CD1c-positive myeloid dendritic cell (primary cell): ENCODE data around the gene AGER.
"Not testable (repeated sequence)": the region's sequence is repeated elsewhere in the genome, so short reads cannot be mapped to it uniquely, and the experiment has no call there.

Source experiments
- DNase-seq: peaks from one replicate; pipeline ENCODE4 v3.0.0-alpha.2; 2016; ENCODE audit errors: extremely low spot score

Gene AGER

GRCh38 chr6:32148289-32149091 is 35.6 kb downstream of the AGER start:
- DNase-seq = peak; percentile 84

GRCh38 chr6:32147401-32148132 is 36.5 kb downstream of the AGER start:
- no peak for DNase-seq

- no peak for DNase-seq
Measured at GRCh38 chr6:32146687-32147086, 37.4 kb downstream of the AGER start.

- DNase-seq = no peak
Measured at GRCh38 chr6:32146287-32146686, 37.8 kb downstream of the AGER start.

- not testable (repeated sequence) for DNase-seq
Measured at GRCh38 chr6:32144238-32144637, 39.8 kb downstream of the AGER start.

- no peak for DNase-seq
Measured at GRCh38 chr6:32140420-32141046, 43.5 kb downstream of the AGER start.

- no peak for DNase-seq
Measured at GRCh38 chr6:32139590-32139989, 44.5 kb downstream of the AGER start.

- no peak for DNase-seq
Measured at GRCh38 chr6:32137454-32137853, 46.6 kb downstream of the AGER start.

- DNase-seq = no peak
Measured at GRCh38 chr6:32133786-32134185, 50.3 kb downstream of the AGER start.

GRCh38 chr6:32132110-32132509 is 51.9 kb downstream of the AGER start:
- no peak for DNase-seq

GRCh38 chr6:32131439-32131948 is 52.6 kb downstream of the AGER start:
- no peak for DNase-seq
